Prostate gland (tissue), 2 donors: Measurements from ENCODE around the gene CYP3A4. TPM values are rescaled to one million over a fixed set of nuclear protein-coding genes. Genes with fewer than 3 reads are reported as not detected.
"Not testable (repeated sequence)": the region's sequence is repeated elsewhere in the genome, so short reads cannot be mapped to it uniquely, and the experiment has no call there.

ENCODE experiments used
- DNase-seq: peaks from one replicate; pipeline ENCODE4 v3.0.0-alpha.2; 2019; ENCODE audit warnings: low spot score
- H3K27ac ChIP-seq, 2 donors: fragments of 200-600 bp; sonication (generic); 2 replicates each; pipeline ENCODE4 v1.5.1; 2017 to 2019
- H3K27me3 ChIP-seq: fragments of 200-600 bp; sonication (generic); replicated peaks from 2 replicates; pipeline ENCODE4 v1.5.1; 2019; ENCODE audit not compliant: insufficient read depth
- H3K36me3 ChIP-seq, 2 donors: fragments of 200-600 bp; sonication (generic); 1 replicate in 1 of 2; 2 replicates in 1 of 2; pipeline versions ENCODE4 v1.5.1 to v1.8.1; 2017 to 2019
- H3K4me1 ChIP-seq: fragments of 200-600 bp; sonication (generic); replicated peaks from 2 replicates; pipeline ENCODE4 v1.5.1; 2019
- H3K4me3 ChIP-seq, 2 donors: fragments of 200-600 bp; sonication (generic); 2 replicates each; pipeline ENCODE4 v1.5.1; 2017 to 2019
- H3K9me3 ChIP-seq: fragments of 200-600 bp; sonication (generic); 2 replicates; pipeline ENCODE4 v1.5.1; 2017
- CTCF ChIP-seq, 4 experiments: fragments of 200-600 bp in 2 of 4; fragments of 450-650 bp in 2 of 4; sonication (generic) in 2 of 4; IDR thresholded peaks; 1 replicate in 3 of 4; 2 replicates in 1 of 4; pipeline ENCODE4 v1.5.1; 2016 to 2019; ENCODE audit warnings: antibody characterized with exemption in 4 of 4, mild to moderate bottlenecking in 2 of 4, moderate library complexity in 2 of 4
- POLR2A ChIP-seq: fragments of 450-650 bp; IDR thresholded peaks from one replicate; pipeline ENCODE4 v1.6.1; 2016; ENCODE audit warnings: antibody characterized with exemption, mild to moderate bottlenecking
- POLR2AphosphoS5 ChIP-seq: sonication (generic); formaldehyde crosslinking; IDR thresholded peaks from one replicate; pipeline ENCODE4 v1.6.1; 2017; ENCODE audit warnings: antibody characterized with exemption
- WGBS: methylation state at CpG from one replicate; pipeline ENCODE4 v1.1.5; 2018; 5-methylcytosine and 5-hydroxymethylcytosine counted together
- intact Hi-C: fragments of 100-400 bp; cut with DNase I; formaldehyde crosslinking; loops from one replicate; pipeline ENCODE4 v1.14.2; 2022
- total RNA-seq, 2 donors: library from RNA; depleted of rRNA; stranded (reverse); fragments of >200 nt; gene quantifications; one replicate each; pipeline ENCODE4 v1.1.0, GENCODE V29; 2016

CYP3A4 gene
- total RNA-seq, 2 donors from 2014 or later: not detected

GRCh38 chr7:99798972-99799371, 15.0 kb upstream of the CYP3A4 start:
- 88% methylated on average over 2 of the region's 2 CpGs for WGBS
- intact Hi-C loops: no loop called here
- Histone ChIP-seq H3K4me1 (no peaks in the 10 kb centered on the region), H3K9me3 (no peaks in the 10 kb centered on the region), H3K27me3 (no peaks in the 10 kb centered on the region), H3K36me3 (no peaks in the 10 kb centered on the region), H3K27ac (no peak overlapping the region), H3K4me3 (no peak overlapping the region)
- no peak for DNase-seq
- no peak for TF ChIP-seq POLR2A
- no peak for TF ChIP-seq POLR2AphosphoS5
- no peak for TF ChIP-seq CTCF (IDR thresholded peaks at IDR 0.05)

GRCh38 chr7:99795864-99796263, 11.9 kb upstream of the CYP3A4 start:
- H3K9me3 ChIP-seq, DNase-seq, H3K4me1 ChIP-seq, H3K27me3 ChIP-seq, H3K36me3 ChIP-seq, H3K4me3 ChIP-seq, H3K27ac ChIP-seq, intact Hi-C loops: not testable (repeated sequence)
- WGBS: 89% methylated on average over 2 of the region's 2 CpGs

GRCh38 chr7:99794585-99795502, 10.9 kb upstream of the CYP3A4 start:
- H3K36me3 ChIP-seq: no peaks in the 10 kb centered on the region
- no peak for DNase-seq

GRCh38 chr7:99793443-99793842, 9.5 kb upstream of the CYP3A4 start:
- TF ChIP-seq POLR2A (no peak), CTCF (IDR thresholded peaks at IDR 0.05) (no peak), POLR2AphosphoS5 (no peak)
- Histone ChIP-seq H3K4me3 (no peak overlapping the region), H3K27me3 (no peaks in the 10 kb centered on the region), H3K9me3 (no peaks in the 10 kb centered on the region), H3K4me1 (no peaks in the 10 kb centered on the region), H3K36me3 (no peaks in the 10 kb centered on the region), H3K27ac (no peak overlapping the region)
- DNase-seq: no peak
- 93% methylated on average over 5 of the region's 5 CpGs for WGBS
- intact Hi-C loops: no loop called here

More at GRCh38 chr7:99794585-99795502, 10.9 kb upstream of the CYP3A4 start:
- WGBS: 73% methylated on average over 12 of the region's 12 CpGs
- no peak overlapping the region for H3K4me3 ChIP-seq
- intact Hi-C loops: no loop called here
- H3K4me1 ChIP-seq: no peaks in the 10 kb centered on the region
- H3K27ac ChIP-seq: no peak overlapping the region
- H3K27me3 ChIP-seq: no peaks in the 10 kb centered on the region
- TF ChIP-seq POLR2AphosphoS5 (no peak), CTCF (IDR thresholded peaks at IDR 0.05) (no peak), POLR2A (no peak)
- H3K9me3 ChIP-seq: no peaks in the 10 kb centered on the region

- H3K4me1 ChIP-seq: no peaks in the 10 kb centered on the region
- H3K9me3 ChIP-seq: no peaks in the 10 kb centered on the region
- no peaks in the 10 kb centered on the region for H3K27me3 ChIP-seq
- no peak overlapping the region for H3K27ac ChIP-seq
- no peak overlapping the region for H3K4me3 ChIP-seq
- 60% methylated on average over 4 of the region's 4 CpGs for whole genome bisulfite sequencing
- TF ChIP-seq POLR2AphosphoS5: no peak
- no peaks in the 10 kb centered on the region for H3K36me3 ChIP-seq
- no peak for DNase-seq
- intact Hi-C loops: no loop called here
These were observed 9.0 kb upstream of the CYP3A4 start for GRCh38 chr7:99792967-99793366.
